GM12892 (cell line): ENCODE measurements around the gene SHROOM4.

Source experiments
- DNase-seq: peaks from one replicate; pipeline ENCODE4 v3.0.0; 2011; ENCODE audit not compliant: insufficient read length
- FAIRE-seq: peaks from 2 replicates; lab custom pipeline; 2011; peaks lifted over from hg19 to GRCh38; lab: Jason Lieb, UNC
- POLR2A ChIP-seq: IDR thresholded peaks from 2 replicates; pipeline ENCODE4 v1.6.1; 2011; ENCODE audit warnings: low read depth, low read length, control low read depth
- POLR2AphosphoS5 ChIP-seq: IDR thresholded peaks from 2 replicates; pipeline ENCODE4 v1.6.1; 2011; ENCODE audit warnings: low read depth, low read length, control low read depth
- TAF1 ChIP-seq: IDR thresholded peaks from 2 replicates; pipeline ENCODE4 v1.6.1; 2011; ENCODE audit warnings: low read depth, mild to moderate bottlenecking, control low read depth, low read length, borderline replicate concordance

The SHROOM4 gene

GRCh38 chrX:50723006-50723405 is 91.0 kb downstream of the SHROOM4 start:
- TF ChIP-seq POLR2A = no peak
- no peak for TF ChIP-seq POLR2AphosphoS5
- no peak for TF ChIP-seq TAF1
- FAIRE-seq = no peak
- DNase-seq = no peak

- DNase-seq = no peak
- no peak for FAIRE-seq
- no peak for TF ChIP-seq POLR2A
- no peak for TF ChIP-seq TAF1
- TF ChIP-seq POLR2AphosphoS5 = no peak
These were observed 92.1 kb downstream of the SHROOM4 start for GRCh38 chrX:50721764-50722521.

GRCh38 chrX:50719614-50720013 is 94.4 kb downstream of the SHROOM4 start:
- DNase-seq = no peak
- TF ChIP-seq TAF1 = no peak
- FAIRE-seq = no peak

DNA sequence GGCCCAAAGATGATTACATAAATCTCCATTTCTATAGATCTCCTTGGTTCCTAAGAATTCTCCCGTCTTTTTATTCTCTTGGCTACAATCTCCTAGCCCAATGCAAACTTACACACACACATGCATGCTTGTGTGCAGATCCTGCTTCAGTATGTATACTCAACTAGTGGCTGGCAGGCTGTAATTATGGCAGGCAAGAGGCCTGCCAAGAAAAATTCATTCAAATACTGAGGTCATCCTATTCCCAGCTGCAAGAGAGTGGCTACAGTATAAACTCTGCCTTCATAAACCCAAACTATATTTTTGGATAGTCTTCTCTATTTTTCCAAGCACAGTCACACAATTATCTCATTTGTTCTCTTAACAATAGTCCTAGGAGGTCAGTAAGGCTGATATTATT is 95.2 kb downstream of the SHROOM4 start:
- TF ChIP-seq POLR2A = no peak
- no peak for FAIRE-seq
- no peak for DNase-seq

- no peak for FAIRE-seq
- TF ChIP-seq TAF1 (no peak), POLR2AphosphoS5 (no peak), POLR2A (no peak)
These were observed 97.3 kb downstream of the SHROOM4 start for GRCh38 chrX:50716706-50717105.

GRCh38 chrX:50712777-50713176 is 101.2 kb downstream of the SHROOM4 start:
- TF ChIP-seq POLR2AphosphoS5 (no peak), POLR2A (no peak), TAF1 (no peak)
- DNase-seq (no peak), FAIRE-seq (no peak)

More at GRCh38 chrX:50716706-50717105, 97.3 kb downstream of the SHROOM4 start:
- DNase-seq = no peak

DNA sequence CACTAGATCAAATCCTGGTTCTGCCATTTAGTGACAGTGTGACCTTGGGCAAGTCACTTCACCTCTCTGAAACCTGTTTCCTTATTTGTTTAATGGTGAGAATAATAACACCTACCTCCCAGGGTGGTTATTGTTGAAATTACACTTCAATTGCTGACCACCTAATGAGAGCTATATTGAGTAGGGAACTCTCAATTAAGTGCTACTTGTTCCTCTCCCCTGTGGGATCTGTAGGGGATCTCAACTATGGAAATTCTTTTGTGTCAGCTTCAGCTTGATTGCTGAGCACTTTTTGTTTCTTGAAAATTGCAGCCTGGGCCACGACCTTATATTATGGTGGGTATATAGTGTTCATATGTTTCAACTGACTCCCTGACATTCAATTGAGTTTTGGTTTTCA is 102.1 kb downstream of the SHROOM4 start:
- TF ChIP-seq POLR2A = no peak
- no peak for TF ChIP-seq POLR2AphosphoS5
- no peak for TF ChIP-seq TAF1
- DNase-seq (no peak), FAIRE-seq (no peak)

DNA sequence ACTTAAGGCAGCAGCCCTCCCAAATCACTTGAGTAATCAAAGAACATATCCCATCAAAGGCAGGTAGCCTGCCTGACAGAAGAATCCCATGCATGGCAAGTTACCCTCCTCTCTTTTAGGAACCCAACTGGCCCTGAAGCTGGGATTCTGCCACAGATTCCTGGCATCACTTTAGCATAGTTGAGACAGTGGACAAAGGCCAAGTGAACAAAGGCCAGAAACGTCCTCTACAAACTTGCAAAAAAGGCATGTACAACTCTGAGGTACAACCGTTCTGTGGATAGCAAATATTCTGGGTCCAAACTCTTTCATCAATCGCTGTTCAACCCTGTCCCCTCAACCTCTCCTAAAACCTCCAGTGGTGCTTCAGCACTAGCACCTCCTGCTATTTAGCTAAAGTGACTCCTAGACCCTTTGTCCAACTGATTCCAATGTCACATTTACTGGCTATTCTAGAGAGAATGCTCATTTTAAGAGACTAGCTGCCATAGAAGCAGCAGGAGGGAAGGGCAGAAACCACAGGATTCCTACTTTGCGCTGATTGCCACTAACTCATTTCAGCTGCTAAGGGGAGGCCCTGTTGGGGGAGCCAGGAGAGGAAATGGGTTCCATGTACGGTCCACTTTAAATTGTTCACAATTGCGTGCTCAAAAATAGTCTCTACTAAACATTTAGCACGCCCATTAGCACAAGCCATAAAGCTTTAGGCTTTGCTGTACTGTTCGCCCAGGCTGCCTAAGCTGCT is 105.9 kb downstream of the SHROOM4 start:
- DNase-seq = no peak
- no peak for FAIRE-seq
- TF ChIP-seq TAF1 (no peak), POLR2A (no peak), POLR2AphosphoS5 (no peak)

DNA sequence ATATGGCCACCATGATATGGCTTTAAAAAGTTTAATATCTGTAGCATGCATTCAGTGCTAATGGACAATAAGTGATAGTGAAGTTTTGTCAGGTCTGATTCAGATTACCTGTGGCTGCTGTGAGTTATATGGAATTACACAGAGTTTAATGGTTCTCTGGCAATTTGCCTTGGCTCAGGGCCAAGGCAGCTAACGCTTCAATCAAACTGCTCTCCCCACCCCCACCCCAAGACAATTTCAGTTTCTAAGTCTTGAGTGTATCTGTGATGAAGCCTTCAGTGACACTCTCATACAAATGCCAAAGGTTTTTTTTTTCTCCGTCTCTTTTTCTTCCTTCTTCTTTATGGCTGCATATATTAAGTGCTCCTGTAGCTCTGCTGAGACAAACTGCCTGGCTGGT is 106.6 kb downstream of the SHROOM4 start:
- DNase-seq (no peak), FAIRE-seq (no peak)
- TF ChIP-seq POLR2A (no peak), POLR2AphosphoS5 (no peak), TAF1 (no peak)

DNA sequence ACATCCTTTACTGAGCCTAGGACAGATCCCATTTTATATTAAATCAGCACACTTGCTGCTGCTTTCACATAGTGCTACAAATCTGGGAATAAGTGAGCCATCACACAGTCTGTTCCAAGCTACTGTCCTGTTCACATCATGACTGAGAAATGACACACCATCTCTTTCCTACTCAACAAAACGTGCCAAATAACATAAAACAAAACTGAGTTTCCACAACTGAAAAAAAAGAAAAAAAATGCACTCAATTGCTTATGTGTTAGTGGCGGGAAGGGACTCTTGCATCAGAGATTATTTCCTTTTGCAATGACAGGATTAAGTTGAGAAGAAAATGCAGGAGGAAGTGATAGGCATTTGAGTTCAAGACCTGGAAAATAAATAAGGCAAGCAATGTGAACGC is 109.0 kb downstream of the SHROOM4 start:
- FAIRE-seq = no peak
- no peak for TF ChIP-seq POLR2A
- TF ChIP-seq TAF1 = no peak
- no peak for TF ChIP-seq POLR2AphosphoS5
- DNase-seq = no peak

- FAIRE-seq = no peak
- TF ChIP-seq POLR2A = no peak
- DNase-seq = no peak
These were observed 109.6 kb downstream of the SHROOM4 start for GRCh38 chrX:50704360-50704759.

DNA sequence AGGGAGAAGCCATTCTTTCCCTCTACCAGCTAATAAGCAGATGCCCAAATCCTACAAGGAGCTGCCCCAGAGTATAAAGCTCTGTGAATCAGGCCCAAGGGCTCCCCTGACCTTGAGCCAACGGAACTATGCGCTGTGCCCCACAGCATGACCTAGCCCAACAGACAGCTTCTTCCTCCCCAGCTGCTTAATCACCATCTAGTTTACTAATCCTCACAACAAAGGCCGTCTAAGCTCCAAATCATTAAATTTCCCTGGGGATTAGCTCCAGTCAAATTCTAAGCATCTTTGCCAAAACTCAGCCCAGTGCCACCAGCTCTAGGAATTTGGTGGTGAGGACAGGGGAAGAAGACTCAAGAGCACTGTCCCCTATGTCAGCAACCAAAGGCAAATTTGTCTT is 113.1 kb downstream of the SHROOM4 start:
- no peak for TF ChIP-seq TAF1
- no peak for TF ChIP-seq POLR2A
- TF ChIP-seq POLR2AphosphoS5 = no peak
- FAIRE-seq (no peak), DNase-seq (no peak)
